Activated naive CD8-positive, alpha-beta T cell treated with anti-CD3 and anti-CD28 coated beads for 36 hours (primary cell): Measurements from ENCODE around the gene RBM44. TPM values are rescaled to one million over a fixed set of nuclear protein-coding genes. Genes with fewer than 3 reads are reported as not detected.

Experiments used
- DNase-seq: peaks from one replicate; pipeline ENCODE4 v3.0.0; 2021
- H3K27ac Mint-ChIP-seq: one replicate; pipeline ENCODE4 v1.8.0; 2022; ENCODE audit warnings: mild to moderate bottlenecking, moderate library complexity, mixed read lengths
- H3K27me3 Mint-ChIP-seq: one replicate; pipeline ENCODE4 v1.8.0; 2022; ENCODE audit warnings: mild to moderate bottlenecking, mixed read lengths
- H3K36me3 Mint-ChIP-seq: one replicate; pipeline ENCODE4 v1.8.0; 2021; ENCODE audit warnings: mild to moderate bottlenecking, mixed read lengths
- H3K4me1 Mint-ChIP-seq: one replicate; pipeline ENCODE4 v1.8.0; 2021; ENCODE audit warnings: mixed read lengths
- H3K4me3 Mint-ChIP-seq: one replicate; pipeline ENCODE4 v1.8.0; 2022; ENCODE audit warnings: mild to moderate bottlenecking, moderate library complexity, mixed read lengths
- H3K9me3 Mint-ChIP-seq: one replicate; pipeline ENCODE4 v1.8.0; 2022; ENCODE audit warnings: mixed read lengths
- total RNA-seq, 2 experiments: library from RNA; stranded (reverse); gene quantifications; one replicate each; pipeline ENCODE4 v1.2.3, GENCODE V29; 2021

RBM44 gene
- total RNA-seq, 2 experiments from 2014 or later = 0.46 to 0.47 TPM

DNA sequence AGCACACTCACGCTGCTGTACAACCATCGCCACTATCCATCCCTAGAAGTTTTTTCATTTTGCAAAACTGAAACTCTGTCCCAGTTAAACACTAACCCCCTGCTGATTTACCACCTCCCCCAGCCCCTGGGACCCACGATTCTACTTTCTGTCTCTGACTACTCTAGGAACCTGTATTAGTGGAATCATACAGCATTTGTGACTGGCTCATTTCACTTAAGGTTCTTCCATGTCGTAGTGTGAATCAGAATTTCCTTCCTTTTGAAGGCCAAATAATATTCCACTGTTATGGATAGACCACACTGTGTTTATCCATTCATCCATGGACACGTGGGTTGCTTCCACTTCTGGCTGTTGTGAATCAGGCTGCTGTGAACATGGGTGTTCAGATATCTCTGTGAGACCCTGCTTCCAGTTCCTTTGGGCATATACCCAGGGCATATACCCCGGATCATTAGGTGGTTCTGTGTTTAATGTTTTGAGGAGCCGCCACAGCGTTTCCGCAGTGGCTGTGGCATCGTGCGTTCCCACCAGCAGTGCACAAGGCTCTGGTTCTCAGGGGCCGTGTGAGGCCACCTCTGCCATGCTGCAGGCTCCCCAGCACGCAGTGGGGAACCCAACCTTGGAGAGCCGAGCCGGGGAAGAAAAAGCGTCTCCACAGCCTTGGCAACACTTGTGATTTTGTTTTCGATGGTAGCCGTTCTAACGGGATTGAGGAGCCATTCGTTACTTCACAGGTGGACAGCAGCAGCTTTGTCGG, 70.9 kb downstream of the RBM44 start:
- Mint-ChIP-seq H3K27ac (no peak overlapping the region), H3K27me3 (peaks cover 42% of the 10 kb centered on the region), H3K4me1 (peaks cover 18% of the 10 kb centered on the region), H3K9me3 (no peaks in the 10 kb centered on the region), H3K4me3 (peak overlapping the region; percentile 5), H3K36me3 (no peaks in the 10 kb centered on the region)
- DNase-seq = no peak

DNA sequence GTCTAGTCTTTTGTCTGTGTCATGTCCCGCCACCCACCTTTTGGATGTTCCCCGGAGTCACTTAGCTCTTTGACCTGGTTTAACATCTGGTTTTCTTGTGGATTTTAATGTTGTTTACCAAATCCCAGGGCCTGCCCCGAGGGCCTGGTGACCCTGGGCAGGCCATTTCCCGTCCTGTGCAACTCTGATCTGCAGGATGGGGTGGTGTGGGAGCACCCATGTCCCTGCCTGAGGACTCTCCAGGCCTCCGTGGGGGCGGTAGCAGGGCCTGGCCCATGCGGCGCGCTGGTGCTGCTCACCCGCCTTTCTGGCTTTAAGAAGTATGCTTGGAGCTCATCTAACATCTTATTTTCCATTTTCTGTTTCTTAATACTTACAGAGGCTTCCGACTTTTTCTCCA, 71.5 kb downstream of the RBM44 start:
- Mint-ChIP-seq H3K36me3 (no peaks in the 10 kb centered on the region), H3K27me3 (peaks cover 42% of the 10 kb centered on the region)
- no peak for DNase-seq

DNA sequence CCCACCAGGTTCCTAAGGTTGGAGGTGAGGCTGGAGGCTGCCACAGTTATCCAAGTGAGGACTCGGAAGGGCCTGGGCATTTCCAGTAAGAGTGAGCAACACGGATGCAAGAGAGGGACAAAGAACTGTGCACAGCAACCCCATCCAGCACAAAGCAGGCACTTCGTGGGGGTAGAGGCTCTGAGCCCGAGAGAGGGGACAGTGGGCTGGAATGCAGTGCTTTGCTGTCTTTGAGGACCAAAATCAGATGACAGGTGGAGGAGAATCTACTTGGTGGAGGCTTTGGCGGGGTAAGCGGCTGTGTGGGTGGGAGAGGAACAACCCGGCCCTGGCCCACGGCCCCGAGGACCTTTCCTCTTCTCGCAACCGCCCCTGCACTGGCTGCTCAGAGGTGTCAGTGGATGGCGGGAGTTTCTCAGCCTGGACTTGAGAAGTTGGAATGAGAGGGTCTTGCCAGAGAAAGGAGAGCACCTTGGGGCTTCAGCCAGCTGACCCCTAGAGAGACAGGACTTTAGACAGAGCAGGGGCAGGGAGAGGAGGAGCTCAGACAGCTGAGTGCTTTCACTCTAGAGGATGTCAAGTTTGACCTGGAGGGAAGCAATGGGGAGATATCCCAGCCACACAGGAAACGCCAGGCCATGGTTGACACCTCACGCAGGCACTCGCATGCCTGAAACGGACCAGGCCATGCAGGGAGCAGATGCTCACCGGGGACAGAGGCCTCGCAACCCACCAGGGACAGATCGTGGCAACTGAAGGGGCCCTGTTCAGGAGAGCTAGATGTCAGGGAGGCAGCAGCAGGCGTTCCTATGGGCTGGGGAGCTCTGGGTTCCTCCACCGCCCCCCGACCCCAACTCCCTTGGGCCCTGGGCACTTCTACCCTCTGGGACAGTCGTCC, 72.4 kb downstream of the RBM44 start:
- no peak overlapping the region for H3K4me3 Mint-ChIP-seq
- H3K36me3 Mint-ChIP-seq = no peaks in the 10 kb centered on the region
- peaks cover 18% of the 10 kb centered on the region for H3K4me1 Mint-ChIP-seq
- no peak overlapping the region for H3K27ac Mint-ChIP-seq
- H3K27me3 Mint-ChIP-seq = peaks cover 42% of the 10 kb centered on the region
- no peaks in the 10 kb centered on the region for H3K9me3 Mint-ChIP-seq
- no peak for DNase-seq

More for the DNA sequence above, 71.5 kb downstream of the RBM44 start:
- no peaks in the 10 kb centered on the region for H3K9me3 Mint-ChIP-seq
- no peak overlapping the region for H3K27ac Mint-ChIP-seq
- no peak overlapping the region for H3K4me3 Mint-ChIP-seq
- peaks cover 18% of the 10 kb centered on the region for H3K4me1 Mint-ChIP-seq

DNA sequence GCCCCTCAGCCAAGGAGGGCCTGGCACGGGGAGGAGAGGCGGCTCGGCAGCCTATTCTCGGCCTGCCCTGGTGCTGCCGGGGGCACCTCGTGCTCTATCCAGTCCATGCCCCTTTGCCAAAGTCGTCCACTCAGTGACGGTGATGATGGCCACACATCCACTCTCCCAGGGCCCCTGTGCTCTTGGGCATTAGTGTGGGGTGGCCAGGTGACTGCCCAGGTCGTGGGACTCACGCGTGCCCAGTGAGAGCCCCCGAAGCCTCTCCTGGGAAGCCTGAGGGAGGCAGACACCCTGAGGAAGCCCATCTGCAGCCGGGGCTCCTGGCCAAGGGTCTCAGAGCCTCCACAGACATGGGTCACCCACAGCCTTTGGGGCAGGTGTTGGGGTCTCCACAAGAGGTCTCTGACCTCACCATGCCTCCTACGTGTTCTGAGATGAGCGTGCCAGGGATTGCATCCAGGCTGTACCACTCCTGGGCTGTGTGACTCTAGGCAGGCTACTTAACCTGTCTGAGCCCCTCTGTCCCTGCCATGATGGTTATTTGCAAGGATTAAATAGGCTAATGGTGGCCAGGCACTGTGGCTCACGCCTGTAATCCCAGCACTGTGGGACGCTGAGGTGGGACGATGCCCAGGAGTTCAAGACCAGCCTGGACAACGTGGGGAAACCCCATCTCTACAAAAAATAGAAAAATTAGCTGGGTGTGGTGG, 73.8 kb downstream of the RBM44 start:
- no peak overlapping the region for H3K27ac Mint-ChIP-seq
- no peaks in the 10 kb centered on the region for H3K9me3 Mint-ChIP-seq
- no peak for DNase-seq
- H3K36me3 Mint-ChIP-seq = no peaks in the 10 kb centered on the region
- peaks cover 42% of the 10 kb centered on the region for H3K27me3 Mint-ChIP-seq
- H3K4me3 Mint-ChIP-seq = no peak overlapping the region
- H3K4me1 Mint-ChIP-seq = peaks cover 18% of the 10 kb centered on the region

DNA sequence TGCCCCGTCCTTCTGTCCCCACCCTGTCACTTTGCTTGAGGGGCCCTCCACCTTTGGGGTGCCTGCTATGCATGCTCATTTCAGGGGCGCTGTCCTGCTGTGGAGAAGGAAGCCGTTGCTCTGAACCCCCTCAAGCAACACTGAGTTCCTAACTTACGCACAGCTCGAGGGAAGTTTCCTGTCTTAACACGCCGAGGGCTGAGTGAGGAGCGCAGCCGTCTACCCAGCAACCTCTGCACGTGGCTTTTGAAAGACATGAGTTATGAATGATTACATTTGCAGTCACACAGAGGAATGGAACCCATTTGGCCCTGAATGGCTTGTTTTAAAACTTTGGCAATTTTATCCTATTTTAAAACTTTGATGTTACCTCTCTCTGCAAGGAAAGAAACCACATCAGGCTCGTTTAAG, 74.8 kb downstream of the RBM44 start:
- no peak for DNase-seq
- H3K9me3 Mint-ChIP-seq = no peaks in the 10 kb centered on the region

DNA sequence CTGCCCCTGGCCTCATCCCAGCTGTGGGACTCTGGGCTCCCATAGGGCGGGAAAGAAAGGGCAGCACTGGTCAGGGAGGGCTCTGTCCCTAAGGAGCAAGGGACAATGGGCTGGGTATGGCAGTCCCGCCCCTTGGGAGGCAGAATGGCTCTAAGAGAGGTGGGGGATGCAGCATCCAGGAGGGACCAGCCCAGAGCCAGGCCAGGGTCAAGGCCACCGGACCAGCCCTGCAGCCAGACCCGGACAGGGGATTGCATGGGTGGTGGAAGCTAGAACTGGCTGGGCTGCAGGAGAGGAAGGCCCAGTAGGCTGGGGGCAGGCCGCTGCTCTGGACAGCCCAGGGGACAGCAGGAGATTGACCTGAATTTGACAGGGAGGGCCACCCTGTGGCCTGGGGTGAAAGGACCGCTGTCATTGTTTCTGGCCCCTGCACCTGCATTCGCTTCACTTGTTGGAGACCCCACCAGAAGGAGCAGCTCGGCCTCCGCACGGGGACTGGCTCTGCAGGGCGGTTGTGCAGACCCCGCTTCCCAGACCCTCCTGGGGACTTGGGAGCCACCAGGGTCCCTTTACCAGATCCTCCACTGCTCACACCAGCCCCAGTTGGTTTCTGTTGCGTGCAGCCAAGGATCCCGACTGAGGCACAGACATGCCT, 75.4 kb downstream of the RBM44 start:
- Mint-ChIP-seq H3K4me1 (peaks cover 11% of the 10 kb centered on the region), H3K27me3 (peaks cover 30% of the 10 kb centered on the region), H3K4me3 (no peak overlapping the region), H3K9me3 (no peaks in the 10 kb centered on the region), H3K27ac (no peak overlapping the region), H3K36me3 (no peaks in the 10 kb centered on the region)
- no peak for DNase-seq

More for the DNA sequence above, 74.8 kb downstream of the RBM44 start:
- Mint-ChIP-seq H3K27me3 (peaks cover 36% of the 10 kb centered on the region), H3K36me3 (no peaks in the 10 kb centered on the region), H3K4me1 (peaks cover 17% of the 10 kb centered on the region), H3K4me3 (no peak overlapping the region), H3K27ac (no peak overlapping the region)

DNA sequence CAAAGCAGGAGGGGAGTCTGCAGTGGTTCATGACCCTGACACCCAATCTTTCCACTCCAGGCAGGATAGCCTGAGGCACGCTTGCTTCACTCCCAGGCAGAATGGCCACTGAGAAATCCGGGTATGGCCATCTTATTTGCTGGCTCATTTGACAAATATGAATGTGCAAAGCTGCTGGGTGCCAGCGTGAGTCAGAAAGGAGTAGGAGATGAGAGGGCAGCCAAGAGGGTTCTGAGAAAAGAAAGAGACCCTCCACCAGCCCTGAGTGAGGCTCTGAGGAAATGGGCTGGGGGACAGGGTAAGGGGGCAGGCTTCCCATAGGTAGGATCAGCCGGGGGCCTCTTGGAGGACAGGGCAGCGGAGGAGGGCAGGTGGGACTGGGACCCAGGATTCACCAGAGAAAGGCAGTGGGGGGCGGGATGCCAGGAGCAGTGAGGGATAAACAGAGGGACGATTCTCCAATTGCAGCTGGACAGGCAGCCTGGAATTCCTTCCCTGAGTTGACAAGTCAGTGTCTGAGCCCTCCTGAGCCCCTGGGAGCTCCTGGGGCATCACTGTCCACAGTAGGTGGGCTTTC, 76.1 kb downstream of the RBM44 start:
- no peak overlapping the region for H3K4me3 Mint-ChIP-seq

DNA sequence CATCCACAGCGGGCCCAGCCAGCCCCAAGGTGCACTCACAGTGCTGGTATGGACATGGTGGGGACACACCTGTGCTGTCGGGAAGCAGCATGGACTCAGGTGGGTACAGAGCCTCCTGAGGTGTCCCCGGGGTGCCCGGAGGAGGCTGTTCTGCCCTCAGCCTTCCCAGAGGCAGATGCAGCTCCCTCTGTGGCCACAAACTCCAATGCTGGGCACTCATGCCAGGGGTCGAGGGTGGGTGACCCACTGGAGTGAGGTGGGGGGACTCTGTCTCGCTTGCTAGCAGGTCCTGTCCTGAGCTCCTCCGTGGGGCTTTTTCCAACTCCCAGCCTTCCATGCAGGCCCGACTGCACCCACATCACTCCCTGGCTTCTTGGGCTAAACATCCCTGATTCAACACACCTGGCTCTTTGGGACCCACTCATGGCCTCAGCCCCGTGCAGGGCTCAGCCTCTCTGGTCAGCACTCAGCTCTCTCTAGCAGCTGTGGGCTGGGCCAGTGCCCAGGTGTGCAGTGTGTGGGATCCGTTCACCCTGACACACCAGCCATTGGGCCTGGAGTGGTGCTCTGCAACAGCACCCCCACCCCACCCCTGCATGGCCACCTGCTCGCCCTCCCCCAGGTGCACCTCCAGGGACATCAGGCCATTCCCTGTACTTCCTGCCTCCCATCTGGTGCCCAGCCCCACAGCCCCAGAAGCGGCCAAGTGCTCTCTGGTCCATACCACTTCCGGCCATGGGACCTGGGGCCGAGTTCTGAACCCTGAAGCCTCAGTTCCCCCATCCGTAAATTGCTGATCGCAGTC, 76.9 kb downstream of the RBM44 start:
- H3K27me3 Mint-ChIP-seq = peaks cover 15% of the 10 kb centered on the region
- H3K27ac Mint-ChIP-seq = no peak overlapping the region
- H3K4me1 Mint-ChIP-seq = peaks cover 5% of the 10 kb centered on the region
- no peak overlapping the region for H3K4me3 Mint-ChIP-seq
- H3K36me3 Mint-ChIP-seq = no peaks in the 10 kb centered on the region
- H3K9me3 Mint-ChIP-seq = no peaks in the 10 kb centered on the region
- no peak for DNase-seq

More for the DNA sequence above, 76.1 kb downstream of the RBM44 start:
- no peak for DNase-seq
- Mint-ChIP-seq H3K27me3 (peaks cover 23% of the 10 kb centered on the region), H3K4me1 (peaks cover 5% of the 10 kb centered on the region), H3K27ac (no peak overlapping the region), H3K9me3 (no peaks in the 10 kb centered on the region), H3K36me3 (no peaks in the 10 kb centered on the region)

DNA sequence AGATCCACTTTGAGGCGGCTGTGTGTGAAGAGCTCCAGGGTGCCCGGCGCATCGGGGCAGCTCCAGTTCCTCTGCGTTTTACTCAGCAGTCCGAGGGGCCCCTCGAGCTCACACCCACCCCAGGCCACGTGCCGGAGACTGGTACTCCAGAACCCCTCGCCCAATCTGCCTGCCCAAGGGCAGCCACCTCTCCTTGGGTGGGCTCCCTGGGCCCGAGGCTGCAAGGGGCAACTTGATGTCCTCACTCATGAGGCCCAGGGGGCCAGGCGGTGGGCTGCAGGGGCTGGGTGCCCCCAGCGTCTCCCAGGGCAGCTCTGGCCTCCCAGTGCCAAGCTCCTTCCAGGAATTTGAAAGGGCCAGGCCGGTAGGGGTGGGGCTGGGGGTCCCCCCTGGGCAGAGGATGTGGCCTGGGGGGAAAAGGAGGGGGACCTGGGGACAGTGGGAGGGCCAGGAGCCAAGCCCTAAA, 77.5 kb downstream of the RBM44 start:
- Mint-ChIP-seq H3K4me1 (peaks cover 5% of the 10 kb centered on the region), H3K9me3 (no peaks in the 10 kb centered on the region), H3K4me3 (no peak overlapping the region), H3K27me3 (peaks cover 11% of the 10 kb centered on the region), H3K27ac (no peak overlapping the region), H3K36me3 (no peaks in the 10 kb centered on the region)
- DNase-seq = no peak

DNA sequence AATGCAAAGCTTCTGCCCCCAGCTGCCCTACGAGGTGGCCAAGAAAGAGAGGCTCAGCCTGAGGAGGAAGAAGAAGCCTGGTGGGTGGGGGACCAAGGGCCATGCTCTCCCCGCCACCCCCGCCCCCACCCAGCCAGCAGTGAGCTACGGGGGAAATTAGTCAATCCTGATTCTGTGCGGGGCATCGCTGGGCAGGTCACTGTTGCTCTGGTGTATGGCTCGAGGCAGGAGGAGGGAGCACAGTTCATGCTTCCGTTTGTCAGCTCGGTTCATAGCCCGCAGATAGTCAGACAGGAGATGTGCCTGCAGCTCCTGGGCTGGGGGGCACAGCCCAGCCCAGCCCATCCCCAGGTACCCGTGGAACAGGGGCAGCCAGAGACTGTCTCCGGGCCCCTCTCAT, 78.0 kb downstream of the RBM44 start:
- no peak for DNase-seq
- H3K9me3 Mint-ChIP-seq = no peaks in the 10 kb centered on the region
- H3K27ac Mint-ChIP-seq = no peak overlapping the region
- H3K27me3 Mint-ChIP-seq = peaks cover 6% of the 10 kb centered on the region
- no peaks in the 10 kb centered on the region for H3K36me3 Mint-ChIP-seq
- peaks cover 5% of the 10 kb centered on the region for H3K4me1 Mint-ChIP-seq
- no peak overlapping the region for H3K4me3 Mint-ChIP-seq

DNA sequence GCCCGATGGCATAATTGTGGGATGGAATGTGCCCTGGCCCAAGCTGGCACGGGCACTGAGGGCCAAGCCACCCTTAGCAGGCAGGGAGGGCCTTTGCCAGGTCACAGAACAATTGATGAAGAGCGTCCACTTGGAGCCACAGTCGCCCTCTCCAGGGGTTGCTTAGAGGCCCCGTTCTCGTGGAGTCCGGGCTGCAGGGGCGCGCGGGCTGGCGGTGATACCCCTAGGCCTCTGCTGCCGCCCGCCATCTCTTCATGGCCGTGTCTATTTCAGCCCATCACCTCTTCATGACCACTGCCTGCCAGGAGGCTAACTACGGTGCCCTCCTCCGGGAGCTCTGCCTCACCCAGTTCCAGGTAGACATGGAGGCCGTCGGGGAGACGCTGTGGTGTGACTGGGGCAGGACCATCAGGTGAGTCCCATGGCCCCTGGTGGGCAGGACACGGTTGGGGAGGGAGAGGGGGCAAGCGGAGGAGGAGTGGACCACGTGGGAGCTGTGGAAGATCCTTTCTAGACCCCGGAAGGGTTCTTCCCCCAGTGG, 78.4 kb downstream of the RBM44 start:
- H3K36me3 Mint-ChIP-seq = no peaks in the 10 kb centered on the region
- peaks cover 4% of the 10 kb centered on the region for H3K27me3 Mint-ChIP-seq
- no peak overlapping the region for H3K27ac Mint-ChIP-seq
- DNase-seq = no peak
- no peaks in the 10 kb centered on the region for H3K9me3 Mint-ChIP-seq
- H3K4me3 Mint-ChIP-seq = no peak overlapping the region
- H3K4me1 Mint-ChIP-seq = peaks cover 5% of the 10 kb centered on the region

DNA sequence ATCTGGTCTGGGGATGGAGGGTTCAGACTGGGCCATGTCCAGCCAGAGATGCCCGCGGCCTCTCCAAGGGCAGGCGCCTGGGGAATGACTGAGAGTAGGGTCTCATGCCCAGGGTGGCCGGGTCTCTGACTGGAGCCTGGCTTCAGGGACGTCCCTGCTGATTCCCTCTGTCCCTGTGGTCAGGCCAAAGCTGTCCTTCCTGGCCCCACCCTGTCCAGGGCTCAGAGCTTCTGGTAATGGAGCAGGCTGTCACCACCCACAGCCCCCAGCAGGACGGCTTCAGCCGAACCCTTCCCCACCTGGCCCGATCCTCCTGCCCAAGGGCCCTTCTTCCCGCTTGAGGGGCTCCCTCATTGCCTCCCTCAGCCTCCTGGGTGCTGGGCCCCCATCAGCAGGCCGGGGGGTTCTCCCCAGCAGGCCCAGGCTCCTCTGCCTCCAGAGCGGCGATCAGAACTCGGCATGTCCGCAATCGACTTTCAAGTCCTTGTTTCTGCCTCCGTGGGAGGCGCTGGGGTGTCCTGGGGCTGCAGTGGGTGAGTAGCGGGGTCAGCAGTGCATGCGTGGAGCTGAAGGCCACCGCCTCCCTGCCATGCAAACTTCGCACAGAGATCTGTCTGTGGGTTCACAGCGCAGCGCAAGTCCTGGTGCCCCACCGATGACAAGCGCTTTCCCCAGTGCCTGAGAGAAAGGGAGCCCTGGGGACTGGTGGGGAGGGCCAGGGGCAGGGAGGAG, 79.2 kb downstream of the RBM44 start:
- Mint-ChIP-seq H3K4me3 (no peak overlapping the region), H3K36me3 (no peaks in the 10 kb centered on the region), H3K27me3 (peaks cover 4% of the 10 kb centered on the region), H3K27ac (no peak overlapping the region), H3K4me1 (peaks cover 5% of the 10 kb centered on the region), H3K9me3 (no peaks in the 10 kb centered on the region)
- no peak for DNase-seq
